PC-9 (cell line): ENCODE results near the gene ARHGEF28. TPM values are rescaled to one million over a fixed set of nuclear protein-coding genes. Genes with fewer than 3 reads are reported as not detected.

ENCODE experiments used
- BruUV-seq: library from RNA; stranded (reverse); fragments of 400-500 nt; replicated peaks from 2 replicates; lab custom pipeline; 2021; lab: Mats Ljungman, UMichigan
- CTCF ChIA-PET: fragments of 300-600 bp; sonication (Branson Sonifier 250); formaldehyde crosslinking; loops from one replicate; lab custom pipeline; 2022; ENCODE audit warnings: antibody characterized with exemption; lab: Charles Lee
- POLR2A ChIA-PET: fragments of 300-600 bp; sonication (Branson Sonifier 250); formaldehyde crosslinking; loops from one replicate; lab custom pipeline; 2022; ENCODE audit warnings: antibody characterized with exemption; ENCODE audit not compliant: unreplicated experiment; lab: Charles Lee
- DNase-seq, 2 experiments: peaks; one replicate each; pipeline versions ENCODE4 v3.0.0 to v3.0.0-alpha.2; 2015 to 2022; ENCODE audit warnings: mixed read lengths in 1 of 2
- H2AFZ ChIP-seq: fragments of 200-600 bp; sonication (generic); 2 replicates; pipeline ENCODE4 v1.8.1; 2017; ENCODE audit warnings: antibody characterized with exemption
- H3F3A ChIP-seq: fragments of 200-600 bp; sonication (generic); 2 replicates; pipeline ENCODE4 v1.8.1; 2017; ENCODE audit warnings: antibody characterized with exemption, mild to moderate bottlenecking, low read depth; ENCODE audit not compliant: insufficient read depth
- H3K27ac ChIP-seq: fragments of 200-600 bp; sonication (generic); 2 replicates; pipeline ENCODE4 v1.6.1; 2016; ENCODE audit warnings: mixed run types
- H3K27me3 ChIP-seq: fragments of 200-600 bp; sonication (generic); 2 replicates; pipeline ENCODE4 v1.6.1; 2016; ENCODE audit warnings: low read depth, mixed run types; ENCODE audit not compliant: insufficient read depth
- H3K36me3 ChIP-seq: fragments of 200-600 bp; sonication (generic); 2 replicates; pipeline ENCODE4 v1.6.1; 2016; ENCODE audit warnings: low read depth, mixed run types
- H3K4me1 ChIP-seq: fragments of 200-600 bp; sonication (generic); replicated peaks from 2 replicates; pipeline ENCODE4 v1.6.1; 2016; ENCODE audit warnings: mixed run types; ENCODE audit not compliant: insufficient read depth
- H3K4me2 ChIP-seq: fragments of 200-600 bp; sonication (generic); 2 replicates; pipeline ENCODE4 v1.6.1; 2017; ENCODE audit warnings: mixed run types
- H3K4me3 ChIP-seq: fragments of 200-600 bp; sonication (generic); 2 replicates; pipeline ENCODE4 v1.6.1; 2016; ENCODE audit warnings: mixed run types
- H3K79me2 ChIP-seq: fragments of 200-600 bp; sonication (generic); 2 replicates; pipeline ENCODE4 v1.6.1; 2017; ENCODE audit warnings: low read depth, mixed run types
- H3K9me2 ChIP-seq: fragments of 200-600 bp; sonication (generic); 2 replicates; pipeline ENCODE4 v1.8.1; 2017; ENCODE audit warnings: mild to moderate bottlenecking; ENCODE audit not compliant: insufficient read depth
- H3K9me3 ChIP-seq: fragments of 200-600 bp; sonication (generic); 2 replicates; pipeline ENCODE4 v1.8.1; 2016; ENCODE audit warnings: low read depth; ENCODE audit not compliant: insufficient read depth
- H4K20me1 ChIP-seq: fragments of 200-600 bp; sonication (generic); 2 replicates; pipeline ENCODE4 v1.8.1; 2017; ENCODE audit not compliant: insufficient read depth
- CTCF ChIP-seq: fragments of 200-600 bp; sonication (generic); conservative IDR thresholded peaks from 2 replicates; pipeline ENCODE4 v1.6.1; 2017; ENCODE audit warnings: mixed run types, antibody characterized with exemption, mild to moderate bottlenecking, moderate library complexity
- EZH2 ChIP-seq: fragments of 200-600 bp; sonication (generic); IDR thresholded peaks from 2 replicates; pipeline ENCODE4 v1.8.0; 2017; ENCODE audit warnings: antibody characterized with exemption, low read depth
- intact Hi-C: fragments of 100-400 bp; cut with micrococcal nuclease; formaldehyde crosslinking; loops from one replicate; pipeline ENCODE4 v1.10.0; 2022; ENCODE audit not compliant: unreplicated experiment
- total RNA-seq: library from RNA; stranded (reverse); gene quantifications from 2 replicates; pipeline ENCODE4 v1.2.3, GENCODE V29; 2021

ARHGEF28 gene
- total RNA-seq, 1 experiment from 2014 or later: 77.5 TPM

DNA sequence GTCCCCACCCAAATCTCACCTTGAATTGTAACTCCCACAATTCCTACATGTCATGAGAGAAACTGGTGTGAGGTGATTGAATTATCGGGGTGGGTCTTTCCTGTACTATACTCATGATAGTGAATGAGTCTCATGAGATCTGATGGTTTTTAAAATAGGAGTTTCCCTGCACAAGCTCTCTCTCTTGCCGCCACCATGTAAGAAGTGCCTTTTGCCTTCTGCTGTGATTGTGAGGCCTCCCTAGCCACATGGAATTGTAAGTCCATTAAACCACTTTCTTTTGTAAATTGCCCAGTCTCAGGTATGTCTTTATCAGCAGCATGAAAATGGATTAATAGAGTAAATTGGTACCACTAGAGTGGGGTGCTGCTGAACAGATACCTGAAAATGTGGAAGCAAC lies 140.9 kb downstream of the ARHGEF28 start:
- peaks cover 31% of the 10 kb centered on the region for H3F3A ChIP-seq
- H3K27ac ChIP-seq: no peak overlapping the region
- ChIA-PET CTCF (no interaction called here), POLR2A (no interaction called here)
- no peak overlapping the region for H2AFZ ChIP-seq
- no peaks in the 10 kb centered on the region for H3K27me3 ChIP-seq
- H3K4me3 ChIP-seq: no peak overlapping the region
- no peaks in the 10 kb centered on the region; the same call in 1 of the 2 replicates for H3K9me2 ChIP-seq
- BruUV-seq: no TSS peak
- no peak overlapping the region for H3K4me2 ChIP-seq
- H3K9me3 ChIP-seq: peaks cover 23% of the 10 kb centered on the region
- DNase-seq: no peak
- H3K36me3 ChIP-seq: peaks cover 37% of the 10 kb centered on the region
- peaks cover 11% of the 10 kb centered on the region; the same call in 1 of the 2 replicates for H3K79me2 ChIP-seq
- TF ChIP-seq CTCF (no peak), EZH2 (no peak)
- intact Hi-C loops: loop anchor here (10.0 kb wide), 1 partner anchor 142 kb away; the partner anchor contains the start of gene ARHGEF28
- H4K20me1 ChIP-seq: no peaks in the 10 kb centered on the region
- H3K4me1 ChIP-seq: peaks cover 23% of the 10 kb centered on the region

- H3K9me3 ChIP-seq: peaks cover 14% of the 10 kb centered on the region
- peaks cover 33% of the 10 kb centered on the region for H3K36me3 ChIP-seq
- intact Hi-C loops: no loop called here
- no peak for TF ChIP-seq CTCF
- no peak for TF ChIP-seq EZH2
- ChIA-PET POLR2A (no interaction called here), CTCF (no interaction called here)
- no peak overlapping the region for H2AFZ ChIP-seq
- peaks cover 7% of the 10 kb centered on the region; the same call in 1 of the 2 replicates for H3K79me2 ChIP-seq
- H3K27ac ChIP-seq: no peak overlapping the region
- H3K9me2 ChIP-seq: no peaks in the 10 kb centered on the region; the same call in 1 of the 2 replicates
- H3K4me3 ChIP-seq: no peak overlapping the region
- H3K27me3 ChIP-seq: no peaks in the 10 kb centered on the region
- DNase-seq: no peak
- no peaks in the 10 kb centered on the region for H4K20me1 ChIP-seq
- H3K4me1 ChIP-seq: peaks cover 1% of the 10 kb centered on the region; the same call in 1 of the 2 replicates
- H3K4me2 ChIP-seq: no peak overlapping the region
- peaks cover 13% of the 10 kb centered on the region; the same call in 1 of the 2 replicates for H3F3A ChIP-seq
- no TSS peak for BruUV-seq
Measured at GRCh38 chr5:73770172-73771025, 144.4 kb downstream of the ARHGEF28 start.

- H3K79me2 ChIP-seq: 0 out of 2 replicates have a peak, but pooled peaks cover 5% of the 10 kb centered on the region
- H3K27me3 ChIP-seq: no peaks in the 10 kb centered on the region
- peaks cover 27% of the 10 kb centered on the region for H3K36me3 ChIP-seq
- H3K4me3 ChIP-seq: no peak overlapping the region
- BruUV-seq: no TSS peak
- ChIA-PET CTCF (no interaction called here), POLR2A (no interaction called here)
- H3K4me1 ChIP-seq: no peaks in the 10 kb centered on the region
- intact Hi-C loops: no loop called here
- TF ChIP-seq CTCF: no peak
- no peak for TF ChIP-seq EZH2
- no peaks in the 10 kb centered on the region for H3K9me2 ChIP-seq
- no peak overlapping the region for H2AFZ ChIP-seq
- H4K20me1 ChIP-seq: no peaks in the 10 kb centered on the region
- peaks cover 8% of the 10 kb centered on the region; the same call in 1 of the 2 replicates for H3F3A ChIP-seq
- no peak for DNase-seq
- H3K9me3 ChIP-seq: no peaks in the 10 kb centered on the region
- H3K4me2 ChIP-seq: no peak overlapping the region
- H3K27ac ChIP-seq: no peak overlapping the region
Measured at GRCh38 chr5:73774924-73775323, 148.9 kb downstream of the ARHGEF28 start.
